Astrocyte of the cerebellum (primary cell): Measurements from ENCODE around the gene DLX3.

Experiments
- DNase-seq: peaks from one replicate; pipeline ENCODE4 v3.0.0-alpha.2; 2011; ENCODE audit warnings: low read depth
- H3K4me3 ChIP-seq: 2 replicates; pipeline ENCODE4 v1.5.1; 2011; ENCODE audit warnings: mild to moderate bottlenecking, low read depth, low read length, moderate library complexity
- CTCF ChIP-seq: IDR thresholded peaks from 2 replicates; pipeline ENCODE4 v1.5.1; 2012; ENCODE audit warnings: low read length, low read depth, moderate library complexity, mild to moderate bottlenecking; ENCODE audit errors: missing control alignments
- in situ Hi-C: cut with HindIII; loops from 2 replicates; pipeline ENCODE4 v1.10.0; 2017; ENCODE audit warnings: low sequenced_read_pairs

DLX3 gene

DNA sequence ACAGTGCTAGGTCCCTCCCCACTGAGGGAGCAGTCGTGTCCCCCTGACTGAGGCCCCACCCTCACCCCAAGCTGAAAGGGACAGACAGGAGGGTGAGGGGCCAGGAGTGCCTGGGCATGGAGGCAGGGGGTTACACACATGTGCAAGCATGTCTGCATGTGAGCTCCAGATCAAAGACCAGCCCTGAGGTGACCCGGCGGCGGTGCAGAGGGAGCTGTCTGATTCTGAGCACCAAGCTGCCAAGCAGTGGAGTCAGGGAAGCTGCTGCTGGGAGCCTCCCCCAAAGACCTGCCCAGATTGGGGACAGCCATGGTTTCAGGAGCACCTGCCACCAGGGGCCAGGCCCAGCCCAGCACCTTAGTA is 5.5 kb downstream of the DLX3 start:
- in situ Hi-C loops, result loop anchor here (25.0 kb wide), 1 partner anchor 477 kb away; no protein-coding TSS in a partner anchor
- H3K4me3 ChIP-seq, result no peak overlapping the region
- DNase-seq, result no peak
- no peak for TF ChIP-seq CTCF

GRCh38 chr17:49987681-49988441 is 7.2 kb downstream of the DLX3 start:
- H3K4me3 ChIP-seq, result no peak overlapping the region
- in situ Hi-C loops, result loop anchor here (25.0 kb wide), 1 partner anchor 476 kb away; no protein-coding TSS in a partner anchor
- TF ChIP-seq CTCF, result no peak
- DNase-seq, result no peak

DNA sequence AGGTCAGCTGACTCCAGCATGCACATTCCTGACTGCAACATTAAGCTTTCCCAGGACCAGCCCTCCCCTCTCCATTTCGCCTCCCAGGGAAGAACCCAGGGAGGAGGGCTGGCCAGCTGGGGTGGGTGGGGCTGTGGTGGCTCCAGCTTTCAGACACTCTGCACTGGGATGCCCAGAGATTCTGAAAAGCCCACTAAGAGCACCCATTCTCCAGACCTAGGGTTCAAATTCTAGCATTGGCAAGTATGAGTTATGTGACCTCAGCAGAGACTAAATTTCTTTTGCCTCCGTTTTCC is 7.8 kb downstream of the DLX3 start:
- no peak for DNase-seq
- in situ Hi-C loops, result loop anchor here (25.0 kb wide), 1 partner anchor 475 kb away; no protein-coding TSS in a partner anchor
- H3K4me3 ChIP-seq, result no peak overlapping the region
- TF ChIP-seq CTCF, result no peak

GRCh38 chr17:49986396-49987289 is 8.4 kb downstream of the DLX3 start:
- no peak for TF ChIP-seq CTCF
- DNase-seq, result no peak
- no peak overlapping the region for H3K4me3 ChIP-seq
- in situ Hi-C loops, result loop anchor here (25.0 kb wide), 1 partner anchor 474 kb away; no protein-coding TSS in a partner anchor

- TF ChIP-seq CTCF, result no peak
- no peak overlapping the region for H3K4me3 ChIP-seq
- in situ Hi-C loops, result loop anchor here (25.0 kb wide), 1 partner anchor 473 kb away; no protein-coding TSS in a partner anchor
- no peak for DNase-seq
Measured at GRCh38 chr17:49985310-49985990, 9.6 kb downstream of the DLX3 start.

- in situ Hi-C loops, result loop anchor here (25.0 kb wide), 1 partner anchor 472 kb away; no protein-coding TSS in a partner anchor
Measured at GRCh38 chr17:49984776-49985175, 10.2 kb downstream of the DLX3 start.

More at GRCh38 chr17:49984776-49985175, 10.2 kb downstream of the DLX3 start:
- TF ChIP-seq CTCF, result no peak
- H3K4me3 ChIP-seq, result no peak overlapping the region
- DNase-seq, result no peak
